Testis (tissue), 3 donors: ENCODE results near the gene ZNF618. TPM values are rescaled to one million over a fixed set of nuclear protein-coding genes. Genes with fewer than 3 reads are reported as not detected.

Source experiments
- DNase-seq: peaks from one replicate; pipeline ENCODE4 v3.0.0-alpha.2; 2019
- H3K27ac ChIP-seq, 2 donors: fragments of 200-600 bp; sonication (generic); one replicate each; pipeline ENCODE4 v1.5.1; 2019
- H3K27me3 ChIP-seq: fragments of 200-600 bp; sonication (generic); one replicate; pipeline ENCODE4 v1.5.1; 2019
- H3K36me3 ChIP-seq: fragments of 200-600 bp; sonication (generic); one replicate; pipeline ENCODE4 v1.5.1; 2017; ENCODE audit warnings: low read depth; ENCODE audit errors: missing control alignments
- H3K4me1 ChIP-seq: fragments of 200-600 bp; sonication (generic); one replicate; pipeline ENCODE4 v1.5.1; 2019
- H3K4me3 ChIP-seq, 2 donors: fragments of 200-600 bp; sonication (generic); one replicate each; pipeline ENCODE4 v1.5.1; 2017 to 2019
- H3K9me3 ChIP-seq: fragments of 200-600 bp; sonication (generic); one replicate; pipeline ENCODE4 v1.5.1; 2017
- CTCF ChIP-seq, 3 experiments: fragments of 450-650 bp in 2 of 3; fragments of 200-600 bp in 1 of 3; sonication (generic) in 1 of 3; IDR thresholded peaks; one replicate each; pipeline ENCODE4 v1.5.1; 2016 to 2019; ENCODE audit warnings: antibody characterized with exemption in 3 of 3, mild to moderate bottlenecking in 2 of 3, moderate library complexity in 1 of 3
- POLR2A ChIP-seq: fragments of 450-650 bp; IDR thresholded peaks from one replicate; pipeline ENCODE4 v1.6.1; 2017; ENCODE audit warnings: antibody characterized with exemption, mild to moderate bottlenecking, moderate library complexity
- WGBS, 2 donors: methylation state at CpG; one replicate each; pipeline ENCODE4 v1.1.5; 2018; 5-methylcytosine and 5-hydroxymethylcytosine counted together
- intact Hi-C: fragments of 100-400 bp; cut with DNase I; formaldehyde crosslinking; loops from one replicate; pipeline ENCODE4 v1.15.1; 2023; ENCODE audit warnings: low total_unique reads
- polyA plus RNA-seq: library from polyadenylated mRNA; stranded (reverse); fragments of 350-450 nt; fragmentation: Illumina TruSeq; extraction: RNeasy Lipid Tissue Mini Kit (QIAGEN cat#74804); gene quantifications from one replicate; pipeline ENCODE4 v1.2.3, GENCODE V29; 2014; ENCODE audit warnings: low read depth, low replicate concordance; ENCODE audit not compliant: insufficient read depth
- total RNA-seq, 2 donors: library from RNA; depleted of rRNA; stranded (reverse); fragments of >200 nt; gene quantifications; one replicate each; pipeline ENCODE4 v1.2.3, GENCODE V29; 2016

Gene ZNF618
- total and polyA plus RNA-seq, 3 donors from 2014 or later: 6.8 to 15.2 (median 14.6) TPM

- DNase-seq: no peak
- Histone ChIP-seq H3K4me3 (no peak overlapping the region), H3K27me3 (no peaks in the 10 kb centered on the region), H3K9me3 (no peaks in the 10 kb centered on the region), H3K4me1 (no peaks in the 10 kb centered on the region), H3K27ac (no peak overlapping the region), H3K36me3 (no peaks in the 10 kb centered on the region)
- intact Hi-C loops: loop anchor here (10.0 kb wide), 1 partner anchor 200 kb away; no protein-coding TSS in a partner anchor
- TF ChIP-seq CTCF (IDR thresholded peaks at IDR 0.05) (no peak), POLR2A (no peak)
- 82 to 86% methylated on average over 10 to 11 of the region's 11 CpGs for WGBS, 2 donors
Measured at GRCh38 chr9:114084282-114085073, 208.4 kb downstream of the ZNF618 start.

GRCh38 chr9:114085387-114085789 is 209.3 kb downstream of the ZNF618 start:
- Histone ChIP-seq H3K4me3 (no peak overlapping the region), H3K27me3 (no peaks in the 10 kb centered on the region), H3K9me3 (no peaks in the 10 kb centered on the region), H3K27ac (no peak overlapping the region), H3K4me1 (no peaks in the 10 kb centered on the region), H3K36me3 (no peaks in the 10 kb centered on the region)
- WGBS, 2 donors: 87 to 97% methylated on average over 3 to 9 of the region's 9 CpGs
- TF ChIP-seq CTCF (IDR thresholded peaks at IDR 0.05) (no peak), POLR2A (no peak)
- no peak for DNase-seq
- intact Hi-C loops: loop anchor here (10.0 kb wide), 1 partner anchor 199 kb away; no protein-coding TSS in a partner anchor

DNA sequence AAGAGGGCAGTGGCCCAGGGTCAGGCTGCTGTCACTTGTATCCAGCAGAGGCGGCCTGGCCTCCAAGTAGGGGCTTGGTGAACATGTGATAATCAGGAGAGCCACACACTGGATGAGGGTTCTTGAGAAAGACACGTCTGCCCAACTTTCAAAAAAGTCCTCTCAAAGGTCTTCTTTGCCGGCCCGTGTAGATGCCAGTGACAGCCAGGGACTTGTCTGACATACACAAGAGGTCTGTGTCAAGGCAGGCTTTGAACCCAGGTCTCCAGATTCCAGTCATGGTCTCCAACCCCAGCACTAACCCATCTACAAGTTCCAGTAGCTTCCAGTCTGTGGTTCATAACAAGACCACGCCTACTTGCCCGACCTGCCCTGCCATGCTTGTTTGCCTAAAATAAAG is 209.9 kb downstream of the ZNF618 start:
- intact Hi-C loops: loop anchor here (10.0 kb wide), 1 partner anchor 199 kb away; no protein-coding TSS in a partner anchor
- WGBS, 2 donors: 92 to 95% methylated on average over 6 of the region's 6 CpGs
- DNase-seq: no peak

GRCh38 chr9:114086607-114087006 is 210.5 kb downstream of the ZNF618 start:
- no peak for DNase-seq
- Histone ChIP-seq H3K27ac (no peak overlapping the region), H3K9me3 (no peaks in the 10 kb centered on the region), H3K4me3 (no peak overlapping the region), H3K27me3 (no peaks in the 10 kb centered on the region), H3K36me3 (no peaks in the 10 kb centered on the region), H3K4me1 (no peaks in the 10 kb centered on the region)
- WGBS, 2 donors: 89 to 96% methylated on average over 4 of the region's 4 CpGs
- no peak for TF ChIP-seq POLR2A
- no peak for TF ChIP-seq CTCF (IDR thresholded peaks at IDR 0.05)
- intact Hi-C loops: loop anchor here (10.0 kb wide), 1 partner anchor 198 kb away; no protein-coding TSS in a partner anchor

More for the DNA sequence above, 209.9 kb downstream of the ZNF618 start:
- no peaks in the 10 kb centered on the region for H3K27me3 ChIP-seq
- no peaks in the 10 kb centered on the region for H3K4me1 ChIP-seq
- H3K27ac ChIP-seq: no peak overlapping the region
- no peak overlapping the region for H3K4me3 ChIP-seq
- no peaks in the 10 kb centered on the region for H3K9me3 ChIP-seq
- H3K36me3 ChIP-seq: no peaks in the 10 kb centered on the region
- TF ChIP-seq POLR2A (no peak), CTCF (IDR thresholded peaks at IDR 0.05) (no peak)
